Uterus (tissue), 4 donors: ENCODE measurements around the gene ST6GALNAC3. TPM values are rescaled to one million over a fixed set of nuclear protein-coding genes. Genes with fewer than 3 reads are reported as not detected.

Source experiments
- DNase-seq, 2 donors: peaks; one replicate each; pipeline ENCODE4 v3.0.0-alpha.2; 2019 to 2020
- H3K27ac ChIP-seq, 2 donors: fragments of 200-600 bp; sonication (generic); 1 replicate in 1 of 2; 2 replicates in 1 of 2; pipeline ENCODE4 v1.5.1; 2016 to 2018
- H3K27me3 ChIP-seq, 2 donors: fragments of 200-600 bp; sonication (generic); one replicate each; pipeline ENCODE4 v1.5.1; 2018 to 2019; ENCODE audit warnings: control low read depth in 1 of 2
- H3K36me3 ChIP-seq, 2 donors: fragments of 200-600 bp; sonication (generic); one replicate each; pipeline ENCODE4 v1.5.1; 2019; ENCODE audit warnings: control low read depth in 1 of 2
- H3K4me1 ChIP-seq, 2 donors: fragments of 200-600 bp; sonication (generic); one replicate each; pipeline ENCODE4 v1.5.1; 2018 to 2019; ENCODE audit warnings: control low read depth in 1 of 2
- H3K4me3 ChIP-seq, 2 donors: fragments of 200-600 bp; sonication (generic); 1 replicate in 1 of 2; 2 replicates in 1 of 2; pipeline ENCODE4 v1.5.1; 2018 to 2019; ENCODE audit warnings: mild to moderate bottlenecking in 1 of 2
- H3K9me3 ChIP-seq, 2 donors: fragments of 200-600 bp; sonication (generic); one replicate each; pipeline ENCODE4 v1.5.1; 2019; ENCODE audit warnings: control low read depth in 1 of 2
- CTCF ChIP-seq, 4 experiments: fragments of 200-600 bp in 2 of 4; fragments of 450-650 bp in 2 of 4; sonication (generic) in 2 of 4; IDR thresholded peaks; one replicate each; pipeline ENCODE4 v1.5.1; 2016 to 2019; ENCODE audit warnings: antibody characterized with exemption in 4 of 4, mild to moderate bottlenecking in 2 of 4, moderate library complexity in 1 of 4
- POLR2A ChIP-seq, 2 donors: fragments of 450-650 bp; IDR thresholded peaks; one replicate each; pipeline ENCODE4 v1.6.1; 2016; ENCODE audit warnings: antibody characterized with exemption in 2 of 2, mild to moderate bottlenecking in 1 of 2, moderate library complexity in 1 of 2
- intact Hi-C: fragments of 100-400 bp; cut with DNase I; formaldehyde crosslinking; loops from one replicate; pipeline ENCODE4 v1.15.1; 2023; ENCODE audit warnings: low total_unique reads
- total RNA-seq, 4 donors: library from RNA; depleted of rRNA in 3 of 4; stranded (reverse); fragments of >200 nt in 3 of 4; gene quantifications; one replicate each; pipeline versions ENCODE4 v1.1.0 to v1.2.4, GENCODE V29; 2014 to 2023
- donor health status: DM: yes; HTN: yes; CAD: no.

The ST6GALNAC3 gene
- total RNA-seq, 4 donors from 2014 or later = 6.7 to 43.4 (median 21.1) TPM

- Histone ChIP-seq H3K9me3 (no peaks in the 10 kb centered on the region), H3K27me3 (no peaks in the 10 kb centered on the region), H3K36me3 (no peaks in the 10 kb centered on the region), H3K4me1 (no peaks in the 10 kb centered on the region), H3K27ac (no peak overlapping the region), H3K4me3 (no peak overlapping the region)
- intact Hi-C loops = no loop called here
- no peak for DNase-seq
- TF ChIP-seq POLR2A (IDR thresholded peaks at IDR 0.05) = no peak
These were observed 5.1 kb downstream of the ST6GALNAC3 start for GRCh38 chr1:76079475-76080227.

- intact Hi-C loops = no loop called here
- no peaks in the 10 kb centered on the region for H3K36me3 ChIP-seq
These were observed 6.1 kb downstream of the ST6GALNAC3 start for GRCh38 chr1:76080552-76081079.

DNA sequence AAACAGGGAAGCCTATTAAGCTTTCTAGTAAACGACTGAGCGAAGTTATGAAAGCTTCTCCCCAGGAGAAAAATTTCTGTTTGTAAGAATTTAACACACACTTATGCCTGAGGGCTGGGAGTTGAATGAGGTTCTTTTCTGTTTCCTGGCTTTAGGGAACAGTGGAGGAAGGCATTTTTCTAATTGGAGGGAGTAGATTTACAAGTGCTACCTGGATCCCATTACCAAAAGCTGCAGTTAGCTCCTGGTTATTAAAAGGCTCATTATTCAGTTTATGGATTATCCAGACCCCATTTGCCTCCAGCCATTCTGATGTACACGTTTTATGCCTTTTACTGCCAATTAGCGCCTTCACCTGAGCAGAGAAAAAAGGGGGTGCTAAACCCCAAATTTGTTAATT is 7.5 kb downstream of the ST6GALNAC3 start:
- no peak for TF ChIP-seq CTCF (IDR thresholded peaks at IDR 0.05)
- no peak for TF ChIP-seq POLR2A (IDR thresholded peaks at IDR 0.05)
- intact Hi-C loops = no loop called here
- no peaks in the 10 kb centered on the region for H3K9me3 ChIP-seq
- no peak overlapping the region for H3K4me3 ChIP-seq
- H3K27ac ChIP-seq = no peak overlapping the region
- DNase-seq = no peak
- H3K27me3 ChIP-seq = no peaks in the 10 kb centered on the region
- peaks cover 0 to 4% of the 10 kb centered on the region in 2 donors for H3K4me1 ChIP-seq
- H3K36me3 ChIP-seq = no peaks in the 10 kb centered on the region

More at GRCh38 chr1:76080552-76081079, 6.1 kb downstream of the ST6GALNAC3 start:
- TF ChIP-seq POLR2A (IDR thresholded peaks at IDR 0.05) (no peak), CTCF (IDR thresholded peaks at IDR 0.05) (no peak)
- Histone ChIP-seq H3K27me3 (no peaks in the 10 kb centered on the region), H3K27ac (no peak overlapping the region), H3K9me3 (no peaks in the 10 kb centered on the region), H3K4me3 (no peak overlapping the region), H3K4me1 (no peaks in the 10 kb centered on the region)
- DNase-seq = no peak

- Histone ChIP-seq H3K27me3 (no peaks in the 10 kb centered on the region), H3K4me3 (no peak overlapping the region), H3K9me3 (no peaks in the 10 kb centered on the region), H3K4me1 (peaks cover 0 to 4% of the 10 kb centered on the region in 2 donors), H3K27ac (no peak overlapping the region), H3K36me3 (no peaks in the 10 kb centered on the region)
- intact Hi-C loops = no loop called here
- no peak for TF ChIP-seq POLR2A (IDR thresholded peaks at IDR 0.05)
- TF ChIP-seq CTCF (IDR thresholded peaks at IDR 0.05) = no peak
- no peak for DNase-seq
These were observed 8.6 kb downstream of the ST6GALNAC3 start for GRCh38 chr1:76083189-76083588.

DNA sequence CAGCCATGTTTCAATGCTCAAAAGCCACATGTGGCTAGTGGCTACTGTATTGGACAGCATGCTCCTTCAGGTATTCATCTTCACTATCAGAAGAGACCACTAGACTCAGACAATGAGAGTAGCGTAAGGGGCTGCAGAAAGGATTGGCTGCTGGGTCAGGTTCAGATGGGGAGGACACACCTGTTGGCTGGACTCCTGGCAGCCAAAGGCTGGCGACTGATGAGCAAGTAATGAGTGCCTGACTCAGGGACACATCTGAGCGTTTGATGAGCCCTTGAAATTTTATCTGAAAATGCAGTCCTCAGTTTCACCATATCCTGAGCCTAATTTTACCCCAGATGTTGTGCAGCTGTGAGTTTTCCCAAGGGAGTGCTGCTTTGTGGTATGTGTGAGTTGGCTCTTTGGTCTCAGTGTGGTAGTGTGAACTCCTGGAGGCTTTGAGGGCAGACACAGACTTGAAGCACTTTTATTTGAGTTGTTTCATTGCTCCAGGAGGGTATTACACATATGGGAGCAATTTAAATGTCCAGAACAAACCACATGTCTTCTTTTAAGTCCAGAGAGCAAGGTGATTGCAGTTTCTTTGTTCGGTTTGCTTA is 9.6 kb downstream of the ST6GALNAC3 start:
- no peak for DNase-seq
- Histone ChIP-seq H3K27me3 (no peaks in the 10 kb centered on the region), H3K4me3 (no peak overlapping the region), H3K9me3 (no peaks in the 10 kb centered on the region), H3K36me3 (no peaks in the 10 kb centered on the region), H3K4me1 (peaks cover 0 to 4% of the 10 kb centered on the region in 2 donors), H3K27ac (no peak overlapping the region)
- intact Hi-C loops = no loop called here
- TF ChIP-seq CTCF (IDR thresholded peaks at IDR 0.05) (no peak), POLR2A (IDR thresholded peaks at IDR 0.05) (no peak)
